Measurements from ENCODE around the gene EPM2AIP1. TPM values are rescaled to one million over a fixed set of nuclear protein-coding genes. Genes with fewer than 3 reads are reported as not detected.

The EPM2AIP1 gene
- polyA plus RNA-seq, 3 donors = 3.6 to 11.3 (median 5.8) TPM

DNA sequence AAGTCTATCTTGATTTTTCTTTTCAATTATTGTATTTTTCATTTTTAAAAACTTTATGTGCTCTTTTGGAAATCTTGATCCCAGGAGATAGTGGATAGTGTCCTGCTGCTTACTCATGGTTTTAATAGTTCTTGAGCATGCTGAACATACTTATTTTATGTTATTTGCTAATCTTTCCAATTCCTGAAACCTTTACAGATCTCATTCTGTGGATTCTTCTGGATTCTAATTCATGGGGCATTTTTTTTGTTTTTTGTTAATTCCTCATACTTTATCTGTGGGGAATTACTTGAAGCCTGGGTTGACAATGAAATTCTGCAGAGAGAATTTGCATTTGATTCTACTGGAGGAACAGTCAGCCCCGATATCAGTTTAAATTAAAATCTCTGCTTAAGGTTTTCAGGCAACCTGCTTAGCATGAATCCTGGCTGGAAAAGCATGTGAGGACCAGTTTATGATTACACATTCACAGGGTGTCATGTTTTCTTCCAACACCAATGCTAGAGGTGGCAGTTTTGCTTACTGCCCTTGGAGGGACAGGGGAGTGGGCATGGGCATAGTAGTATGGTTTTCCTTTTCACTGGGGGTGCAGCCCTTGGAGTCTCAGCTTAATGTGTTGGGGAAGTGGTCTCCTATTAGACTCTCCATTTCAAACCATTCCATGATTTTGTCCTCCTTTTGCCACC lies 46.4 kb upstream of the EPM2AIP1 start:
- Histone ChIP-seq H3K9me3 (replicated peaks in 1 of 2; ENCODE audit: control insufficient read depth in 1 of 2, insufficient read depth in 1 of 2, low read length in 2 of 2) (peaks cover 3 to 11% of the 10 kb centered on the region in 2 donors), H3K9ac (ENCODE audit: insufficient read depth, low read length, poor library complexity, severe bottlenecking) (no peak overlapping the region), H3K4me2 (replicated peaks; ENCODE audit: extremely low read depth, low read length, poor library complexity, severe bottlenecking) (no peak overlapping the region), H3K4me3 (replicated peaks in 1 of 3; ENCODE audit: low read depth in 2 of 3, low read length in 3 of 3) (no peak overlapping the region), H3K4me1 (ENCODE audit: control insufficient read depth in 1 of 2, insufficient read depth in 2 of 2, low read length in 2 of 2) (no peaks in the 10 kb centered on the region), H2AFZ (ENCODE audit: insufficient read depth, low read depth, low read length, poor library complexity, severe bottlenecking) (no peak overlapping the region), H3K27me3 (ENCODE audit: control insufficient read depth in 2 of 2, insufficient read depth in 2 of 2, low read length in 2 of 2) (no peaks in the 10 kb centered on the region), H3K36me3 (replicated peaks in 1 of 2; ENCODE audit: control insufficient read depth in 1 of 2, insufficient read depth in 2 of 2, low read length in 2 of 2) (peaks cover 54 to 100% of the 10 kb centered on the region in 2 donors), H4K20me1 (ENCODE audit: insufficient read depth, low read length) (no peaks in the 10 kb centered on the region), H3K27ac (ENCODE audit: low read depth in 1 of 2, low read length in 2 of 2) (no peak overlapping the region), H3K79me2 (ENCODE audit: insufficient read depth, low read length) (no peaks in the 10 kb centered on the region)
- H3K27ac Mint-ChIP-seq = peak overlapping the region in 1 of 7 donors; percentile 15
- intact Hi-C loops (cut with micrococcal nuclease) = no loop called here
- H3K36me3 Mint-ChIP-seq = peaks cover 64 to 80% of the 10 kb centered on the region in 2 donors
- 100% methylated on average over 1 of the region's 1 CpG for WGBS (ENCODE audit: insufficient coverage)
- H3K9me3 Mint-ChIP-seq = peaks cover 0 to 10% (median 8%) of the 10 kb centered on the region in 7 donors
- no peaks in the 10 kb centered on the region for H3K4me1 Mint-ChIP-seq
- no peak overlapping the region for H3K4me3 Mint-ChIP-seq
- no peak for DNase-seq
- no peak for TF ChIP-seq CTCF (IDR thresholded peaks at IDR 0.05)
- H3K27me3 Mint-ChIP-seq (ENCODE audit: low read depth in 3 of 3) = no peaks in the 10 kb centered on the region

GRCh38 chr3:37037352-37037751 lies 44.4 kb upstream of the EPM2AIP1 start:
- no peaks in the 10 kb centered on the region for H3K79me2 ChIP-seq (ENCODE audit: insufficient read depth, low read length)
- no peaks in the 10 kb centered on the region for H3K4me1 ChIP-seq (ENCODE audit: control insufficient read depth in 1 of 2, insufficient read depth in 2 of 2, low read length in 2 of 2)
- no peaks in the 10 kb centered on the region for H3K27me3 Mint-ChIP-seq (ENCODE audit: low read depth in 3 of 3)
- no CpG with 5 or more reads among the region's 3 CpGs for WGBS (ENCODE audit: insufficient coverage)
- H3K4me3 ChIP-seq (replicated peaks in 1 of 3; ENCODE audit: low read depth in 2 of 3, low read length in 3 of 3) = no peak overlapping the region
- H4K20me1 ChIP-seq (ENCODE audit: insufficient read depth, low read length) = no peaks in the 10 kb centered on the region
- peaks cover 68 to 100% of the 10 kb centered on the region in 2 donors for H3K36me3 ChIP-seq (replicated peaks in 1 of 2; ENCODE audit: control insufficient read depth in 1 of 2, insufficient read depth in 2 of 2, low read length in 2 of 2)
- peaks cover 4 to 15% (median 8%) of the 10 kb centered on the region in 7 donors for H3K9me3 Mint-ChIP-seq
- peaks cover 77 to 85% of the 10 kb centered on the region in 2 donors for H3K36me3 Mint-ChIP-seq
- H3K27me3 ChIP-seq (ENCODE audit: control insufficient read depth in 2 of 2, insufficient read depth in 2 of 2, low read length in 2 of 2) = no peaks in the 10 kb centered on the region
- intact Hi-C loops (cut with micrococcal nuclease) = no loop called here
- H2AFZ ChIP-seq (ENCODE audit: insufficient read depth, low read depth, low read length, poor library complexity, severe bottlenecking) = no peak overlapping the region
- H3K4me1 Mint-ChIP-seq = no peaks in the 10 kb centered on the region
- H3K4me2 ChIP-seq (replicated peaks; ENCODE audit: extremely low read depth, low read length, poor library complexity, severe bottlenecking) = no peak overlapping the region
- no peak for TF ChIP-seq CTCF (IDR thresholded peaks at IDR 0.05)
- H3K27ac ChIP-seq (ENCODE audit: low read depth in 1 of 2, low read length in 2 of 2) = no peak overlapping the region
- DNase-seq = no peak
- no peak overlapping the region for H3K4me3 Mint-ChIP-seq
- no peak overlapping the region for H3K9ac ChIP-seq (ENCODE audit: insufficient read depth, low read length, poor library complexity, severe bottlenecking)
- peaks cover 3 to 11% of the 10 kb centered on the region in 2 donors for H3K9me3 ChIP-seq (replicated peaks in 1 of 2; ENCODE audit: control insufficient read depth in 1 of 2, insufficient read depth in 1 of 2, low read length in 2 of 2)
- H3K27ac Mint-ChIP-seq = no peak overlapping the region

Measured in CD14-positive monocyte (primary cell).